ENCODE results near the gene SH2D1B.
"Not testable (repeated sequence)": the region's sequence is repeated elsewhere in the genome, so short reads cannot be mapped to it uniquely, and the experiment has no call there.

SH2D1B gene

DNA sequence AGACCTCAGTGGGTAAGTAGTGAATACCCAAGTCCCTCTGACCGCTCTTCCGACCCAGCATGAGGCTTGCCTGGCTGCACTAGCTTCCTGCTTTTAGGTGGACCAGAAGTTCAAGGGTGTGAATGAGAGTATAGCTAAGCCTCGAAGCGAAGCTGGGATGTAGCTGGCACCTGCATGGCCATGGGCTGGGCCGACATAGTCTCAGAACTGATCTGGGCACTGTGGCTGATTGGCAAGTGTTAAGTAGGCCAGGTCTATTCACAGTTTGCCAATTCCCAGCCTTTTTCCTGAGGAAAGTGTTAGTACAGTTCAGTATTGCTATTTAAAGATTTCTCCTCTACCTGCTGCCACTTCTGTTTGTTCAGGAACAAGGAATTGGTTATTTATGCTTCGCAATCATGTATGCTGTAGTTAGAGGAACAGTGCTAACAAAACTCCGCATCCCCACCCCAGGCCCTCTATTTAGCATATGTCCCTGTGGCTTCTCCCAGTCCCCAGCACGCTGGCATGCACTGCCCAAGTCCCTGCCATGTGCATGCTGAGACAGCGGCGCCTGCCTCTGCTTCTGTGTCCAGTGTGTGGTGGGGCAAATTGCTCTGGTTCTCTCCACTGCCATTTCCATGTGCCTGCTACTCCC is 51.6 kb downstream of the SH2D1B start:
- H3K27me3 ChIP-seq (ENCODE audit: insufficient read depth, low read length) = no peaks in the 10 kb centered on the region
- H3K36me3 ChIP-seq (ENCODE audit: insufficient read depth, low read length) = peaks cover 18% of the 10 kb centered on the region
- peaks cover 13% of the 10 kb centered on the region for H3K4me1 ChIP-seq (ENCODE audit: insufficient read depth, low read length)
- H3K9me3 ChIP-seq (ENCODE audit: low read length) = no peaks in the 10 kb centered on the region
- no peak overlapping the region for H2AFZ ChIP-seq (ENCODE audit: low read depth, low read length)
- H3K4me3 ChIP-seq (ENCODE audit: low read length) = no peak overlapping the region

- H3K27me3 ChIP-seq (ENCODE audit: insufficient read depth, low read length) = no peaks in the 10 kb centered on the region
- no peak overlapping the region for H3K4me3 ChIP-seq (ENCODE audit: low read length)
- peaks cover 13% of the 10 kb centered on the region for H3K4me1 ChIP-seq (ENCODE audit: insufficient read depth, low read length)
- H3K9me3 ChIP-seq (ENCODE audit: low read length) = no peaks in the 10 kb centered on the region
- H2AFZ ChIP-seq (ENCODE audit: low read depth, low read length) = no peak overlapping the region
- H3K36me3 ChIP-seq (ENCODE audit: insufficient read depth, low read length) = peaks cover 21% of the 10 kb centered on the region
Observed at GRCh38 chr1:162359523-162360236, 52.3 kb downstream of the SH2D1B start.

DNA sequence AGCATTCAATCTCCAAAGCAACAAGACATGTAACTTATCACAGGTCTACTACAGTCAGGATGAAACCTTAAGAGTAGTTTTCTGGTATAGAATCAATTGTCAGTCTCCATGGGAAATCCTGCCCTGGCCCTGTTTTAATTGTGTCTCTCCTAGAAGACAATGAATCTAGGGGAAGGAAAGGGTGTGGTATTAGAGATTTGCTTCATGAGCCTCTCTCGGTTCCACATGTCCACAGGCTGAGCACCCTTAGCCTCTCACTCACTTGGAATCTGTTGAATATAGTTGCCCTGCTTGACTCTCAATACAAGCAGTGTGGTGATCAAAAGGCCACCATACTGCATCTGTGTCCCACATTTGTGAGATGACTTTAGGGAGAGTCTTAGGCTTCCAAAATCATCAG is 53.0 kb downstream of the SH2D1B start:
- peaks cover 21% of the 10 kb centered on the region for H3K36me3 ChIP-seq (ENCODE audit: insufficient read depth, low read length)
- H3K4me3 ChIP-seq (ENCODE audit: low read length) = no peak overlapping the region

DNA sequence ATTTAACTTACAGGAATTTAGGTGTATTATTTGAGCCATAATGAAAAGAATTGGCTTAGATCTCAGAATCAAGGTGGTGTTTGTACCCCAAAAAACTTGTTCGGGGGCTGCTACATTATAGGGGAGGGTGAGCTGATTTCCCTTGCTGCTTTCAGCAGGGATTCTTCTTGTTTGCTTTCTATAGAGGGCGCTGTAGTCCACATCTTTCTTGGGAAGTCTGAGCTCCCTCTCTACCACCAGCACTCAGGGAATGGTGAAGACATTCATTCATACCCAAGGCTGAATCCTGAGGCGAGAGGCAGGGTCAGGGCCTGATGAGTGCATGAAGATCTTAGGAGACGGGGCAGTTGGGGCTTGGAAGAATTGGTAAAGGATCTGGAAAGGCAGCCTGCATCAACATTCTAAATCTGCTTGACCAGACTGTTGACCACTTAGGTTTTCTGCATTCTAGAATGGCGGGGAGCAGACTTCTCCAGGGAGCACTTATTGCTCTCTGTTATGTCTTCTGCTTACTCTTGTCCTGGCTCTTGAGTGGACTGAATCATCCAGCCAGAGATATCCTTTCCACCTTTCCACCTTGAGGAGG is 54.2 kb downstream of the SH2D1B start:
- Histone ChIP-seq H2AFZ (ENCODE audit: low read depth, low read length) (no peak overlapping the region), H3K36me3 (ENCODE audit: insufficient read depth, low read length) (peaks cover 21% of the 10 kb centered on the region), H3K4me1 (ENCODE audit: insufficient read depth, low read length) (peaks cover 13% of the 10 kb centered on the region), H3K9me3 (ENCODE audit: low read length) (no peaks in the 10 kb centered on the region), H3K27me3 (ENCODE audit: insufficient read depth, low read length) (no peaks in the 10 kb centered on the region), H3K4me3 (ENCODE audit: low read length) (no peak overlapping the region)

More for the DNA sequence above, 53.0 kb downstream of the SH2D1B start:
- peaks cover 13% of the 10 kb centered on the region for H3K4me1 ChIP-seq (ENCODE audit: insufficient read depth, low read length)
- no peaks in the 10 kb centered on the region for H3K27me3 ChIP-seq (ENCODE audit: insufficient read depth, low read length)
- H3K9me3 ChIP-seq (ENCODE audit: low read length) = no peaks in the 10 kb centered on the region
- H2AFZ ChIP-seq (ENCODE audit: low read depth, low read length) = no peak overlapping the region

- Histone ChIP-seq H3K9me3 (ENCODE audit: low read length) (no peaks in the 10 kb centered on the region), H3K36me3 (ENCODE audit: insufficient read depth, low read length) (peaks cover 17% of the 10 kb centered on the region), H3K4me1 (ENCODE audit: insufficient read depth, low read length) (peaks cover 17% of the 10 kb centered on the region), H3K27me3 (ENCODE audit: insufficient read depth, low read length) (no peaks in the 10 kb centered on the region), H2AFZ (ENCODE audit: low read depth, low read length) (no peak overlapping the region), H3K4me3 (ENCODE audit: low read length) (no peak overlapping the region)
Observed at GRCh38 chr1:162353702-162354101, 58.2 kb downstream of the SH2D1B start.

GRCh38 chr1:162353078-162353477 is 58.9 kb downstream of the SH2D1B start:
- Histone ChIP-seq H3K36me3 (ENCODE audit: insufficient read depth, low read length) (peaks cover 17% of the 10 kb centered on the region), H3K9me3 (ENCODE audit: low read length) (no peaks in the 10 kb centered on the region), H3K4me1 (ENCODE audit: insufficient read depth, low read length) (peaks cover 11% of the 10 kb centered on the region), H2AFZ (ENCODE audit: low read depth, low read length) (no peak overlapping the region), H3K27me3 (ENCODE audit: insufficient read depth, low read length) (no peaks in the 10 kb centered on the region), H3K4me3 (ENCODE audit: low read length) (no peak overlapping the region)

GRCh38 chr1:162351874-162352273 is 60.1 kb downstream of the SH2D1B start:
- not testable (repeated sequence) for H2AFZ ChIP-seq (ENCODE audit: low read depth, low read length); H3K4me1 ChIP-seq (ENCODE audit: insufficient read depth, low read length); H3K4me3 ChIP-seq (ENCODE audit: low read length)

DNA sequence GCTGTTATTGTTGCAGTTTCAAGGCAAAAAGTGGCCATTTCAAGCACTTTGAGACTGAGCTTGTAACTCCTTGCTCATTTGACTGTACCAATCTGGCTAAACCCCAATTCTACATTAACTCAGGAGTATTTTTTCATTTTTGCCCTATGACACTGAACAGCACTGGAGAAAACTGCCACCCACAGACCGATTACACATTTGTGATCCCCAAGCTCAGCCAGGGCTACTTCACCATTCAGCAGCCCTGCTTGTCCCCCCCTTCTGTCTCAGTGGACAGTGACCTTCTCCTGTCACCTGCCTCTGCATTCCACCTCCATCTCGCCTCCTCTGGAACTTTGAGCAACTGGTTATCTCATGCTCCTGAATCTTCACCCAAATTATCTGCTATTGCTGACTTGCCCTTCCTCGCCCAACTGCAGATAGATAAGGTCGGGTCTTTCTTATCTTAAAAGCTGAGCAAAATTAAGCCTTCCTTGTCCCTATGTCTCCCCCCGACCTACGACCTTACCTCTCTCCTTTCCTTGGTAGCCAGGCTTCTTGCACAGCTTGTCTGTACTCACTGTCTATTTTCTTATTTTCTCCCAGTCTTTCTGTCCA is 60.6 kb downstream of the SH2D1B start:
- Histone ChIP-seq H3K36me3 (ENCODE audit: insufficient read depth, low read length) (peaks cover 16% of the 10 kb centered on the region), H3K27me3 (ENCODE audit: insufficient read depth, low read length) (no peaks in the 10 kb centered on the region), H3K4me1 (ENCODE audit: insufficient read depth, low read length) (peaks cover 8% of the 10 kb centered on the region), H3K9me3 (ENCODE audit: low read length) (no peaks in the 10 kb centered on the region), H3K4me3 (ENCODE audit: low read length) (no peak overlapping the region), H2AFZ (ENCODE audit: low read depth, low read length) (no peak overlapping the region)

More at GRCh38 chr1:162351874-162352273, 60.1 kb downstream of the SH2D1B start:
- H3K27me3 ChIP-seq (ENCODE audit: insufficient read depth, low read length); H3K9me3 ChIP-seq (ENCODE audit: low read length): not testable (repeated sequence)
- H3K36me3 ChIP-seq (ENCODE audit: insufficient read depth, low read length) = peaks cover 19% of the 10 kb centered on the region

DNA sequence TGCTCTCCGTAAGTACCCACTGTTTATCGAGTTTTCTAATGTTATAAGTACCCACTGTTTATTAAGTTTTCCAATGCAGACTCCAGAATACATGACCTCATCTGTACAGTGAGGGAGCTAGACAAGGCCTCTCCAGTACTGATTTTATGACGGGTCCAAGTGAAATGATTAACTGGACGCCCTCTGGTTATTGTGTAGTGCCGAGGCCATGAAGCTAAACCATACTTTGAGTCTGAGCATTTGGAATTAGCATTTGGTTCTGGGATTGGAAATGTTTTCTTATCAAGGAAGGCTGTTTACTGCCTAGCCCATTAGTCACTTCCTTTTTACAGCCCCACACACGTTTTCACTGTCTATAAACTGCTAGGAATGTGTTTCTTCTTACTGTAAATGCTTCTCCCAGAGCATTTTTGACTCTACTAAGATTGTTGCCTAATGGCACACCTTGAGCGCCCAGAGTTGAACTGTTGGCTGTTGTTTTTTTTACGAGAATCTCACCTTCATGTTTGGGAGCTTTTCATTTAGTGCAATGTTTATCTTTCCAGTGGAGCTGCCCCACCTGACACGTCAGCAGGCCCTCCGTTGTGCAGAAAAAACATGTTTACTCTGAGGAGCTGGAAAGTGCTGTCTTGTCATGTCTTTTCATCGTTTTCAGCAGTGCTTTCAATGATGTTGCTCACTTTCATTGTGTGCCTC is 62.2 kb downstream of the SH2D1B start:
- peaks cover 8% of the 10 kb centered on the region for H3K4me1 ChIP-seq (ENCODE audit: insufficient read depth, low read length)
- H3K36me3 ChIP-seq (ENCODE audit: insufficient read depth, low read length) = peaks cover 7% of the 10 kb centered on the region
- H2AFZ ChIP-seq (ENCODE audit: low read depth, low read length) = no peak overlapping the region
- no peak overlapping the region for H3K4me3 ChIP-seq (ENCODE audit: low read length)
- no peaks in the 10 kb centered on the region for H3K27me3 ChIP-seq (ENCODE audit: insufficient read depth, low read length)
- H3K9me3 ChIP-seq (ENCODE audit: low read length) = no peaks in the 10 kb centered on the region

DNA sequence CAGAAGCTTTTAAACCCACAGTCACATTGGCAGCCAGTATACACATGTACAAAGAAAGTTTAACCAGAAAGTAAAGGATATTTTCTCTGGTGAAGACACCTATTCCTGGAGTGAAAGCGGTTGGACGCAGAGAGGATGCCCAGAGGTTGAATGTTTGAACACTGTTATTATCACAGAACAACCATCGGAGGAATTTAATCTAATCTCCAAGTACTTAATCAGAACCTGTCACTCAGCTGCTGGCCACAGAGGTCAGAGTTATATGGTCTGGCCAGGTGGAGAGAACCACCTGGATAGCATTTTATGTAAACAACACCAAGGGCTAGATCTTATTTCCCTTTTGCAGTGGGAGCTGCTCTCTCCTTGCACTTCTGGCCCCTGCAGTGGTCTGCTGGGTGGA is 64.7 kb downstream of the SH2D1B start:
- H2AFZ ChIP-seq (ENCODE audit: low read depth, low read length) = no peak overlapping the region
- H3K9me3 ChIP-seq (ENCODE audit: low read length) = peaks cover 2% of the 10 kb centered on the region
- no peaks in the 10 kb centered on the region for H3K27me3 ChIP-seq (ENCODE audit: insufficient read depth, low read length)
- H3K4me3 ChIP-seq (ENCODE audit: low read length) = no peak overlapping the region
- H3K4me1 ChIP-seq (ENCODE audit: insufficient read depth, low read length) = peaks cover 8% of the 10 kb centered on the region
- peaks cover 10% of the 10 kb centered on the region for H3K36me3 ChIP-seq (ENCODE audit: insufficient read depth, low read length)

Data from neuron (in vitro differentiated cells).